ENCODE measurements around the gene PTPRH.
"Not testable (repeated sequence)": the region's sequence is repeated elsewhere in the genome, so short reads cannot be mapped to it uniquely, and the experiment has no call there.

PTPRH gene

GRCh38 chr19:55158423-55158822, 50.9 kb downstream of the PTPRH start:
- no peak for DNase-seq

GRCh38 chr19:55157064-55157908, 52.0 kb downstream of the PTPRH start, which contains the start of gene TNNI3:
TNNI3 (minus strand) TSS chr19:55157732; CDS start chr19:55157589, 143 bp downstream.
- DNase-seq = no peak

GRCh38 chr19:55156202-55157063, 52.9 kb downstream of the PTPRH start:
- peak; percentile 24 to 44 for DNase-seq

GRCh38 chr19:55155784-55156183, 53.5 kb downstream of the PTPRH start:
- DNase-seq = not testable (repeated sequence)

- no peak for DNase-seq
Measured at GRCh38 chr19:55153652-55154264, 55.5 kb downstream of the PTPRH start.

GRCh38 chr19:55152017-55152416, 57.3 kb downstream of the PTPRH start:
- no peak for DNase-seq

- no peak for DNase-seq
Measured at GRCh38 chr19:55149078-55150003, 60.0 kb downstream of the PTPRH start, which contains the start of gene TNNT1. TNNT1 (minus strand) TSS chr19:55149206; CDS start chr19:55147157, 2,049 bp downstream.

- DNase-seq = no peak
Measured at GRCh38 chr19:55147545-55148251, 61.6 kb downstream of the PTPRH start.

GRCh38 chr19:55146705-55147273, 62.5 kb downstream of the PTPRH start:
- DNase-seq = no peak

- peak in 1 of 2 donors; percentile 25 for DNase-seq
Measured at GRCh38 chr19:55146078-55146704, 63.1 kb downstream of the PTPRH start.

GRCh38 chr19:55145232-55145631, 64.1 kb downstream of the PTPRH start:
- no peak for DNase-seq

GRCh38 chr19:55141696-55142095, 67.6 kb downstream of the PTPRH start:
- no peak for DNase-seq

- DNase-seq = no peak
Measured at GRCh38 chr19:55137915-55138314, 71.4 kb downstream of the PTPRH start.

GRCh38 chr19:55136399-55137102, 72.8 kb downstream of the PTPRH start:
- DNase-seq = no peak

- no peak for DNase-seq
Measured at GRCh38 chr19:55134736-55135135, 74.6 kb downstream of the PTPRH start.

- DNase-seq = no peak
Measured at GRCh38 chr19:55133639-55134444, 75.5 kb downstream of the PTPRH start.

GRCh38 chr19:55132453-55133129, 76.7 kb downstream of the PTPRH start:
- no peak for DNase-seq

GRCh38 chr19:55131421-55131820, 77.9 kb downstream of the PTPRH start:
- no peak for DNase-seq

Measured in CD4-positive, alpha-beta T cell treated with Interferon alpha-2 for 1 hour (primary cell).